IMR-90 (cell line): ENCODE measurements around the gene PKM. TPM values are rescaled to one million over a fixed set of nuclear protein-coding genes. Genes with fewer than 3 reads are reported as not detected.

Experiments
- ATAC-seq: fragments of 200-7000 bp; cut with Tn5 transposase; 2 replicates; pipeline ENCODE4 v1.9.1; 2020; ENCODE audit warnings: low read depth, mild to moderate bottlenecking, moderate library complexity
- BruUV-seq: library from RNA; stranded (reverse); fragments of 400-500 nt; replicated peaks from 2 replicates; lab custom pipeline; 2021; lab: Mats Ljungman, UMichigan
- CTCF ChIA-PET: fragments of 300-600 bp; formaldehyde crosslinking; extraction: SDS; loops from one replicate; lab custom pipeline; 2021; ENCODE audit warnings: antibody characterized with exemption; lab: Yijun Ruan, JAX
- POLR2A ChIA-PET: fragments of 300-600 bp; sonication (Branson Sonifier 250); formaldehyde crosslinking; loops from one replicate; lab custom pipeline; 2022; ENCODE audit warnings: antibody characterized with exemption; ENCODE audit not compliant: unreplicated experiment; lab: Charles Lee
- DNase-seq: peaks from one replicate; pipeline ENCODE4 v3.0.0; 2013
- H2AFZ ChIP-seq: replicated peaks from 2 replicates; pipeline ENCODE3; 2013; ENCODE audit warnings: low read length, mild to moderate bottlenecking; ENCODE audit not compliant: poor library complexity
- H2AK5ac ChIP-seq: 2 replicates; pipeline ENCODE4 v1.6.1; 2013; ENCODE audit warnings: low read depth, low read length, inconsistent platforms
- H2AK9ac ChIP-seq: replicated peaks from 2 replicates; pipeline ENCODE3; 2013; ENCODE audit warnings: mild to moderate bottlenecking, low read depth, low read length, moderate library complexity; ENCODE audit not compliant: poor library complexity
- H2BK120ac ChIP-seq: 2 replicates; pipeline ENCODE4 v1.6.1; 2013; ENCODE audit warnings: low read depth, low read length, inconsistent platforms
- H2BK15ac ChIP-seq: 3 replicates; pipeline ENCODE4 v1.6.1; 2013; ENCODE audit warnings: low read depth, low read length, inconsistent platforms
- H2BK20ac ChIP-seq: 2 replicates; pipeline ENCODE4 v1.6.1; 2013; ENCODE audit warnings: low read depth, mild to moderate bottlenecking, inconsistent platforms, low read length, moderate library complexity
- H2BK5ac ChIP-seq: 2 replicates; pipeline ENCODE4 v1.6.1; 2013; ENCODE audit warnings: mild to moderate bottlenecking, low read depth, low read length, inconsistent platforms; ENCODE audit not compliant: poor library complexity, severe bottlenecking
- H3K14ac ChIP-seq: replicated peaks from 2 replicates; pipeline ENCODE4 v1.6.1; 2013; ENCODE audit warnings: low read depth, low read length, inconsistent platforms
- H3K18ac ChIP-seq: 2 replicates; pipeline ENCODE4 v1.6.1; 2013; ENCODE audit warnings: low read depth, low read length, control low read depth
- H3K23ac ChIP-seq: 2 replicates; pipeline ENCODE4 v1.6.1; 2013; ENCODE audit warnings: low read depth, low read length, inconsistent platforms
- H3K27ac ChIP-seq: 2 replicates; pipeline ENCODE4 v1.5.1; 2013; ENCODE audit warnings: mild to moderate bottlenecking, control low read depth, low read length; ENCODE audit not compliant: insufficient read depth
- H3K27me3 ChIP-seq: 2 replicates; pipeline ENCODE4 v1.6.1; 2013; ENCODE audit warnings: low read length; ENCODE audit not compliant: control insufficient read depth, insufficient read depth
- H3K36me3 ChIP-seq: 2 replicates; pipeline ENCODE4 v1.6.1; 2013; ENCODE audit warnings: low read length, mixed read lengths; ENCODE audit not compliant: control insufficient read depth, insufficient read depth
- H3K4ac ChIP-seq: 2 replicates; pipeline ENCODE4 v1.6.1; 2013; ENCODE audit warnings: low read depth, low read length, inconsistent platforms
- H3K4me1 ChIP-seq: 2 replicates; pipeline ENCODE4 v1.6.1; 2013; ENCODE audit warnings: low read length, mixed read lengths; ENCODE audit not compliant: control insufficient read depth, insufficient read depth
- H3K4me2 ChIP-seq: 2 replicates; pipeline ENCODE4 v1.6.1; 2013; ENCODE audit warnings: low read depth, mild to moderate bottlenecking, control low read depth, low read length, moderate library complexity
- H3K4me3 ChIP-seq: 2 replicates; pipeline ENCODE4 v1.5.1; 2013; ENCODE audit warnings: low read depth, mild to moderate bottlenecking, control low read depth, low read length, moderate library complexity; ENCODE audit not compliant: insufficient read depth
- H3K56ac ChIP-seq: 2 replicates; pipeline ENCODE4 v1.6.1; 2013; ENCODE audit warnings: low read length, inconsistent platforms; ENCODE audit not compliant: insufficient read depth; ENCODE audit errors: extremely low read depth
- H3K79me1 ChIP-seq, 2 experiments: 2 replicates each; pipeline ENCODE4 v1.6.1; 2013; ENCODE audit warnings: low read length in 2 of 2, inconsistent platforms in 1 of 2, low read depth in 1 of 2
- H3K9ac ChIP-seq: 2 replicates; pipeline ENCODE4 v1.6.1; 2013; ENCODE audit warnings: low read depth, low read length, control low read depth
- H3K9me1 ChIP-seq: 2 replicates; pipeline ENCODE4 v1.6.1; 2013; ENCODE audit warnings: low read length, inconsistent platforms; ENCODE audit not compliant: insufficient read depth
- H3K9me3 ChIP-seq: 2 replicates; pipeline ENCODE4 v1.6.1; 2013; ENCODE audit warnings: low read length; ENCODE audit not compliant: control insufficient read depth, insufficient read depth
- H4K20me1 ChIP-seq: 2 replicates; pipeline ENCODE4 v1.6.1; 2013; ENCODE audit warnings: low read length, inconsistent platforms; ENCODE audit not compliant: insufficient read depth
- H4K5ac ChIP-seq: 2 replicates; pipeline ENCODE4 v1.6.1; 2013; ENCODE audit warnings: mild to moderate bottlenecking, low read depth, low read length, control low read depth
- H4K8ac ChIP-seq, 2 experiments: 2 replicates each; pipeline ENCODE4 v1.6.1; 2013; ENCODE audit warnings: low read depth in 2 of 2, low read length in 2 of 2, control low read depth in 1 of 2, inconsistent platforms in 1 of 2
- H4K91ac ChIP-seq: 2 replicates; pipeline ENCODE4 v1.6.1; 2013; ENCODE audit warnings: low read depth, low read length, inconsistent platforms; ENCODE audit not compliant: insufficient read depth
- MAZ ChIP-seq: IDR thresholded peaks from 2 replicates; pipeline ENCODE4 v1.6.1; 2012; ENCODE audit warnings: low read depth, mild to moderate bottlenecking, low read length, improper control_type of control experiment, moderate library complexity, borderline replicate concordance
- NFE2L2 ChIP-seq: fragments of 150-350 bp; IDR thresholded peaks from 2 replicates; pipeline ENCODE4 v1.6.1; 2016; ENCODE audit warnings: low read depth, mild to moderate bottlenecking, low read length
- RAD21 ChIP-seq: IDR thresholded peaks from 2 replicates; pipeline ENCODE4 v1.6.1; 2012; ENCODE audit warnings: low read length, improper control_type of control experiment
- RCOR1 ChIP-seq: IDR thresholded peaks from 2 replicates; pipeline ENCODE4 v1.6.1; 2012; ENCODE audit warnings: mild to moderate bottlenecking, low read length, improper control_type of control experiment; ENCODE audit not compliant: insufficient replicate concordance
- WGBS, 2 experiments: methylation state at CpG; one replicate each; pipeline versions ENCODE4 v1.1.5 to v1.1.7; 2013; ENCODE audit warnings: missing lambda C conversion rate in 2 of 2; ENCODE audit not compliant: insufficient read length in 1 of 2; ENCODE audit errors: extremely low coverage in 2 of 2; 5-methylcytosine and 5-hydroxymethylcytosine counted together
- dilution Hi-C: fragments of 300-500 bp; cut with HindIII; formaldehyde crosslinking; loops from one replicate; pipeline ENCODE4 v1.14.3; 2018; ENCODE audit warnings: low sequenced_read_pairs; ENCODE audit not compliant: unreplicated experiment
- in situ Hi-C: fragments of 300-500 bp; cut with MboI; formaldehyde crosslinking; loops from 3 replicates; pipeline ENCODE4 v1.14.3; 2019; ENCODE audit warnings: low sequenced_read_pairs, inconsistent platforms, mixed read lengths
- intact Hi-C: fragments of 100-400 bp; cut with micrococcal nuclease; formaldehyde crosslinking; loops from 2 replicates; pipeline ENCODE4 v1.10.0; 2022
- polyA plus RNA-seq, 3 experiments: library from polyadenylated mRNA; depleted of rRNA; stranded (reverse); fragments of >200 nt; gene quantifications; 2 replicates each; pipeline ENCODE4 v1.2.3, GENCODE V29; 2012; ENCODE audit warnings: low replicate concordance in 1 of 3
- total RNA-seq: library from RNA; depleted of rRNA; stranded (reverse); fragments of >200 nt; gene quantifications from 2 replicates; pipeline ENCODE4 v1.2.3, GENCODE V29; 2012

PKM gene
- total and polyA plus RNA-seq, 2 of the 4 experiments (the other 2 are of a cell fraction): 2,219 to 3,859 TPM

- no peak overlapping the region for H2AK9ac ChIP-seq
- H3K27me3 ChIP-seq: no peaks in the 10 kb centered on the region
- H3K4me3 ChIP-seq: no peak overlapping the region
- no peak overlapping the region for H2BK20ac ChIP-seq
- no peak overlapping the region for H3K9ac ChIP-seq
- 0 out of 2 replicates have a peak overlapping the region, but pooled peaks have one; percentile 4 for H3K23ac ChIP-seq
- ATAC-seq: no peak
- H2AFZ ChIP-seq: no peak overlapping the region
- H3K4ac ChIP-seq: no peak overlapping the region
- H3K4me2 ChIP-seq: no peak overlapping the region
- H3K56ac ChIP-seq: no peak overlapping the region
- no peak overlapping the region for H2AK5ac ChIP-seq
- H2BK15ac ChIP-seq: no peak overlapping the region
- peaks cover 4% of the 10 kb centered on the region; the same call in 1 of the 2 replicates for H3K9me1 ChIP-seq
- no peak for TF ChIP-seq RCOR1
- TF ChIP-seq MAZ: no peak
- TF ChIP-seq NFE2L2: no peak
- TF ChIP-seq RAD21: no peak
- in situ Hi-C loops (no loop called here), dilution Hi-C loops (no loop called here), intact Hi-C loops (loop anchor here (5.0 kb wide), 1 partner anchor 72 kb away; the partner anchor contains the start of gene GRAMD2A)
- H3K14ac ChIP-seq: no peak overlapping the region
- no peaks in the 10 kb centered on the region; the same call in 1 of the 2 replicates for H4K20me1 ChIP-seq
- peaks cover 25 to 32% of the 10 kb centered on the region in 2 experiments for H3K79me1 ChIP-seq
- no peaks in the 10 kb centered on the region for H3K4me1 ChIP-seq
- no peak overlapping the region for H2BK5ac ChIP-seq
- no peak overlapping the region for H2BK120ac ChIP-seq
- ChIA-PET CTCF (interaction anchor here (0.6 kb wide), 1 partner anchor 1662 kb away, joined by 4 read pairs; no protein-coding TSS in a partner anchor), POLR2A (no interaction called here)
- H4K91ac ChIP-seq: no peak overlapping the region
- no TSS peak for BruUV-seq
- WGBS, 2 experiments: 100% methylated on average over 1 of the region's 4 CpGs; no CpG with 5 or more reads in 1 of the 2 experiments
- no peaks in the 10 kb centered on the region for H3K9me3 ChIP-seq
- DNase-seq: no peak
- H4K8ac ChIP-seq: no peak overlapping the region
- no peak overlapping the region for H3K27ac ChIP-seq
- peaks cover 23% of the 10 kb centered on the region for H3K36me3 ChIP-seq
- H3K18ac ChIP-seq: no peak overlapping the region
- no peak overlapping the region for H4K5ac ChIP-seq
Observed at GRCh38 chr15:72269739-72270138, 38.7 kb upstream of the PKM start.
